Measurements from ENCODE around the gene SULF2.

DNA sequence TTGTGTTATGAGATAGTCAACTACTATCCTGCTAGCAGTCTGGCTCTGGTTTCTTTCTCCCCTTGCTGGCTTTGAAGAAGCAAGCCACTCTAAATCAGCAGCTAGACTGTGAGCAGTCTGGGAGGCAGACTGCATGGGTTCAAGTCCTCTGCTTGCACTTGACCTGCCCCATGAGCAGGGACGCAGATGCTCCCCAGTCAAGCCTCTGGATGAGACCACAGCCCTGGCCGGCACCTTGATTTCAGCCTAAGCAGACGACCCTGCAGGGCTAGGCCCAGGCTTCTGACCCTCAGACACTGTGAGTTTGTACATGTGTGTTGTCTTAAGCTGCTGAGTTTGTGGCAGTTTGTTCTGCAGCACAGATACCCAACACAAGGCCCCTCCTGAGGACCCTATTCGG lies 105.8 kb downstream of the SULF2 start:
- no peak for TF ChIP-seq POLR2AphosphoS5 (IDR thresholded peaks at IDR 0.05; ENCODE audit: low read depth)
- TF ChIP-seq, protein P1, sequence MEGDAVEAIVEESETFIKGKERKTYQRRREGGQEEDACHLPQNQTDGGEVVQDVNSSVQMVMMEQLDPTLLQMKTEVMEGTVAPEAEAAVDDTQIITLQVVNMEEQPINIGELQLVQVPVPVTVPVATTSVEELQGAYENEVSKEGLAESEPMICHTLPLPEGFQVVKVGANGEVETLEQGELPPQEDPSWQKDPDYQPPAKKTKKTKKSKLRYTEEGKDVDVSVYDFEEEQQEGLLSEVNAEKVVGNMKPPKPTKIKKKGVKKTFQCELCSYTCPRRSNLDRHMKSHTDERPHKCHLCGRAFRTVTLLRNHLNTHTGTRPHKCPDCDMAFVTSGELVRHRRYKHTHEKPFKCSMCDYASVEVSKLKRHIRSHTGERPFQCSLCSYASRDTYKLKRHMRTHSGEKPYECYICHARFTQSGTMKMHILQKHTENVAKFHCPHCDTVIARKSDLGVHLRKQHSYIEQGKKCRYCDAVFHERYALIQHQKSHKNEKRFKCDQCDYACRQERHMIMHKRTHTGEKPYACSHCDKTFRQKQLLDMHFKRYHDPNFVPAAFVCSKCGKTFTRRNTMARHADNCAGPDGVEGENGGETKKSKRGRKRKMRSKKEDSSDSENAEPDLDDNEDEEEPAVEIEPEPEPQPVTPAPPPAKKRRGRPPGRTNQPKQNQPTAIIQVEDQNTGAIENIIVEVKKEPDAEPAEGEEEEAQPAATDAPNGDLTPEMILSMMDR (IDR thresholded peaks at IDR 0.05; ENCODE audit: insufficient read depth, low read length) = no peak
- TF ChIP-seq, protein P2, sequence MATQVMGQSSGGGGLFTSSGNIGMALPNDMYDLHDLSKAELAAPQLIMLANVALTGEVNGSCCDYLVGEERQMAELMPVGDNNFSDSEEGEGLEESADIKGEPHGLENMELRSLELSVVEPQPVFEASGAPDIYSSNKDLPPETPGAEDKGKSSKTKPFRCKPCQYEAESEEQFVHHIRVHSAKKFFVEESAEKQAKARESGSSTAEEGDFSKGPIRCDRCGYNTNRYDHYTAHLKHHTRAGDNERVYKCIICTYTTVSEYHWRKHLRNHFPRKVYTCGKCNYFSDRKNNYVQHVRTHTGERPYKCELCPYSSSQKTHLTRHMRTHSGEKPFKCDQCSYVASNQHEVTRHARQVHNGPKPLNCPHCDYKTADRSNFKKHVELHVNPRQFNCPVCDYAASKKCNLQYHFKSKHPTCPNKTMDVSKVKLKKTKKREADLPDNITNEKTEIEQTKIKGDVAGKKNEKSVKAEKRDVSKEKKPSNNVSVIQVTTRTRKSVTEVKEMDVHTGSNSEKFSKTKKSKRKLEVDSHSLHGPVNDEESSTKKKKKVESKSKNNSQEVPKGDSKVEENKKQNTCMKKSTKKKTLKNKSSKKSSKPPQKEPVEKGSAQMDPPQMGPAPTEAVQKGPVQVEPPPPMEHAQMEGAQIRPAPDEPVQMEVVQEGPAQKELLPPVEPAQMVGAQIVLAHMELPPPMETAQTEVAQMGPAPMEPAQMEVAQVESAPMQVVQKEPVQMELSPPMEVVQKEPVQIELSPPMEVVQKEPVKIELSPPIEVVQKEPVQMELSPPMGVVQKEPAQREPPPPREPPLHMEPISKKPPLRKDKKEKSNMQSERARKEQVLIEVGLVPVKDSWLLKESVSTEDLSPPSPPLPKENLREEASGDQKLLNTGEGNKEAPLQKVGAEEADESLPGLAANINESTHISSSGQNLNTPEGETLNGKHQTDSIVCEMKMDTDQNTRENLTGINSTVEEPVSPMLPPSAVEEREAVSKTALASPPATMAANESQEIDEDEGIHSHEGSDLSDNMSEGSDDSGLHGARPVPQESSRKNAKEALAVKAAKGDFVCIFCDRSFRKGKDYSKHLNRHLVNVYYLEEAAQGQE (IDR thresholded peaks at IDR 0.05; ENCODE audit: insufficient replicate concordance, low read depth) = no peak
- no peak for TF ChIP-seq SPI1 (IDR thresholded peaks at IDR 0.05; ENCODE audit: borderline replicate concordance, low read depth)
- TF ChIP-seq GABPA (IDR thresholded peaks at IDR 0.05; ENCODE audit: low read depth) = no peak
